DOHH2 (cell line): ENCODE results near the gene TRPM4.

ENCODE experiments used
- CTCF ChIP-seq: fragments of 200-600 bp; sonication (generic); IDR thresholded peaks from one replicate; pipeline ENCODE4 v1.5.1; 2014; ENCODE audit warnings: antibody characterized with exemption, mild to moderate bottlenecking, low read depth, low read length; ENCODE audit not compliant: poor library complexity, severe bottlenecking
- EZH2phosphoT487 ChIP-seq: fragments of 200-600 bp; sonication (generic); IDR thresholded peaks from 2 replicates; pipeline ENCODE4 v1.6.1; 2017; ENCODE audit warnings: borderline replicate concordance, mild to moderate bottlenecking, antibody characterized with exemption, low read length, moderate library complexity, mixed read lengths

GRCh38 chr19:49160450-49161189, 3.0 kb downstream of the TRPM4 start:
- TF ChIP-seq CTCF (no peak), EZH2phosphoT487 (no peak)
